Measurements from ENCODE around the gene DIDO1.
A peak's percentile ranks its signal among the peaks of the same experiment; 100 is the strongest.

Gene DIDO1

DNA sequence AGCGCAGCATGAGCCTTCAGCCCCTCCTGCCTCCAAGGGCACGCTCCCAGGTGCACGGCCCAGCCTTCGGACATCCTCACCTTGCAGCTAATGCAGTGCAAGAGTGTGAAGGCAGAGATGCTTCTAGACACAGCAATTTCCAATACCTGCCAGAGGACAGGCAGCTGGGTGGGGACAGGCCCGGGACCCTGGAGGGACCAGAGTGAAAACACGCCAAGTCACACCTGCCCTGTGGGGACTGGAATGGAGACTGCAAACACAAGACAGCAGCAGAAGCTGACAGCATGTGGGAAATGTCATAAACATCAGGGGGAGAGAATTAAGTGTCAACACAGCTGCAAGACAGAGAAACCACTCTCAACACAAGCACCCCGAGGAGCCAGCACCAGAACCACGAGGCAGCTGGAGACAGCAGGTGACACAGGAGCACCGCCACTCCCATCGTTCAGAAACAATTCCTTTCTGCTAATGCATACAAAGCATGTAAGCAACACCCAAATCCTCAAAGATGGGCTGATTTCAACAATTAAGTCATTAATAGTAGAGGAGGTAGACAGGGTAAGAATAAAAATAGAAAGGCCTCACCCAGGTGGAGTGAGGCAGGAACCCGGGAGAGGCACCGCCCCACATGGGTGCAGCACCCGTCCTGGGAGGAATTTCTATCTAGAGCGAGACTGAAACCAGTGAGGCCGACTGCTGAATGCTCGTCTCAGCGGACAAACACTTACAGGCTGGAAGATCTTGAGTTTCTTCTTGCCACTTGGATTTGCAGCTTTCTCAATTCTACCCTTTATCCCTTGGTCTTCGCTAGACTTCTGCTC lies 17.1 kb downstream of the DIDO1 start:
- no peak for DNase-seq (ENCODE audit: low spot score)

DNA sequence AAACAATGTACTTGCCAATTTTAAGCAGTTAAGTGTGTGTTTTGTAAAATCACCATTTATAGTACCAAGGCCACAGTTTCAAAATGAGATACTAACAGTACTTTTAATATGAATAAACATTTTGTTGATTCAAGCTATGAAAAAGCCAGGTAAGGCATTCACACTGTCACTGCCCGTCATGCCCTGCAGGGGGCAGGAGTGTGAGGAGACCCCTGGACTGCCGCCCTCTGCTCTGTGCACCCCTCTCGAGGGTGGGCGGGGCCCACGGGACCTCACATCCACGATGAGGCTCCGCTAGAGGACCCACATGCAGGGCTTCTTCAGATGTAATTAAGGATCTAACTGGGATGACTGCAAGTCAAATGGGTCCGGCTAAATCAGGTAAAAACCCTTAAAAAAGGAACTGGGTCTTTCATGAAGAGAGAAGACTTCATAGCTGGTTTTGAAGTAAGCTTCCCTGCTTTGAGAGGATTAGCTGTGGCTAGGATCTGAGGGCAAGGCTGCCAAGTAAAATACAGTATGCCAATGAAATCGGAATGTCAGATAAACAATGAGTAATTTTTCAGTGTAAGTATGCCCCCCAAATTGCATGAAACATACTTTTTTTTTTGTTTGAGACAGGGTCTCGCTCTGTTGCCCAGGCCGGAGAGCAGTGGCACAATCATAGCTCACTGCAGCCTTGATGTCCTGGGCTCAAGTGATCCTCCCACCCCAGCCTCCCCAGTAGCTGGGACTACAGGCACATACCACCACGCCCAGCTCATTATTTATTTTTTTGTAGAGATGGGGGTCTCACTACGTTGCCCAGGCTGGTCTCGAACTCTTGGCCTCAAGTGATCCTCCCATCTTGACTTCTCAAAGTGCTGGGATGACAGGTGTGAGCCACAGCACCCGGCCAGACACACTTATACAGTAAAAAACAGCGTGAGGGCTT lies 18.7 kb downstream of the DIDO1 start:
- peak; percentile 57 for DNase-seq (ENCODE audit: low spot score)

GRCh38 chr20:62906647-62907375 lies 19.5 kb downstream of the DIDO1 start:
- DNase-seq (ENCODE audit: low spot score): no peak

- DNase-seq (ENCODE audit: low spot score): no peak
Observed at GRCh38 chr20:62906209-62906608, 20.1 kb downstream of the DIDO1 start.

DNA sequence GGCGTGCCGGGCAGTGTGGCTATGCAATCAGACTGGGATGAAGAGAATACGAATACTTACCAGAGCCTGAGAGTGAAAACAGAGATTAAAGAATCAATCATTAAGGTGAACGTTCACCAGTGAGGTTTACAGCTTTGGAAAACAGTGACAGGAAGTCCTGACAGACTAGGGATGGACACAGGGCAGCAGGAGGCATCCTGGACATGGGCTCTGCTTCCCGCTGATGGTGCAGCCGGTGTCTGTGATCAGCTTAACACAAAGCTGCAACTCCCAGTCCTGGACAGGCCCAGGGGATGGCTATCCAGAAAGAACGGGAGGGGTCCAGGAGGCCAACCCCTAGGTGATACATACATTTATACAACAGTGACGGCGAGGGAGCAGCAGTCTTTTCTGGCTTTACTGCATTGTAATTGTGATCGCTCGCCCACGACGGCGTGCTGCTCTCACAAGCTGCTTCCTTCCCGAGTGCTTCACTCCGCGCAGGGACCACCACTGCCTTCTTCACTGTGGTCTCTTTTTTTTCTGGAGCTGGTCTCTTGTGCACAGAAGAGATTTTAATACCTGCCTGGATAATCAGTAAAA lies 20.7 kb downstream of the DIDO1 start:
- DNase-seq (ENCODE audit: low spot score): no peak

- no peak for DNase-seq (ENCODE audit: low spot score)
Observed at GRCh38 chr20:62902926-62903615, 23.2 kb downstream of the DIDO1 start.

DNA sequence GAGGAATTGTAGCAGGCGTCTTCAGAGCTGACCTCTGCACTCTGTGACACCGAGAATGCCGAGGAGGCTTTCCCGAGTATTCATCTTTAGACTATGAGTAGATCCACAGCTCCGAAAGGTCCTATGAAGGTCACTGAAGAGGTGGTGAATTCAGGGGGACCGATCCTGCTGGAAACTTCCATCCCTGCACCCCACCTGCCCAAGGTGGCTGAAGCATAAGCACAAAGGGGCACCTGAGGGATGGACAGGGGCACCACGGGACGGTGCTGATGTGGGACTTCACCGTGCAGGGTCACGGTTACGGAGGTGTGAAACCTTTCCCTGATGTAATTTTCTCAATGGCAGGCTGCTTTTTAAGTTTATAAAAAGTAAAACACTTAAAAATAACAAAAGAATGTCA lies 24.4 kb downstream of the DIDO1 start:
- no peak for DNase-seq (ENCODE audit: low spot score)

DNA sequence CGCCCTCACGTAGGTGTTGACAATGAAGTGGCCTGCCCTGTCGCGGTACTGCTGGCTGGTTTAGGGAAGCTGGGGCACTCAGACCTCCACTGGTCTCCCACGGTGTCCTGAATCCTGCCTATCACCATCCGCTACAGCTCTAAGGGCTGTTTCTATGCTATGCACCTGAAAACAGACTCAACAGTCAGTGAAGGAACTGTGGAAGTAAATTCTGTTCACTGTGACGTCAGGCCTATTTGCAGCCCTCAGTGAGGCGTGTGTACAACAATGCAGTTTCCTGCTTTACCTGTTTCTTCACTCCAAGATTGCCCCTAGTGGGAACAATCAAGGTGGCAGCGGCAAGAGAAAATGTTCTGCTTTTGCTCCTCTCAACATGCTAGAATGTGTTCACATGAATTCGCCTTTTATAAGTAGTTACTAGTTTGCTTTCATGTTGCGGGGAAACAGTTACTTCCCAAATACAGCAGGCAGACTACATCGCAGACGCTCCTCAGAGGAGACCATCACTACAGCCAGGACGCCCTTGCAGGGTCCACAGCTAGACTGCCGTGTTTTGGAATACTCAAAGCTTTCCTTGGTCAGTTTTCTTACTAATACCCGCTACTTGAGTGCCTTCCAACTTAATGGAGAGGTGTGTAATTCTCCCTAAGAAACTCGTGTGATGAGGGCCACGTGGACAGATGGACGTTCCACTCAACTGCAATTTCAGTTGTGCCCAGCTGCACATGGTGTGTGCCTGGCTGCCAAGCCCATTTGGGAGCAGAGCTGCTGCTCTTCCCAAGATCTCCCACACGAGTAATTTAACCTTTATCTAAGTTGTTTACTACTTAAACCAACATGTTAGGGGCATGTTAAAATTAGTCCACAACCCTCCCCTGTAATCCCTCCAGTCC lies 25.4 kb downstream of the DIDO1 start:
- DNase-seq (ENCODE audit: low spot score): peak; percentile 62

GRCh38 chr20:62900052-62900691 lies 26.1 kb downstream of the DIDO1 start:
- peak; percentile 93 for DNase-seq (ENCODE audit: low spot score)

- no peak for DNase-seq (ENCODE audit: low spot score)
Observed at GRCh38 chr20:62899633-62900051, 26.7 kb downstream of the DIDO1 start.

- DNase-seq (ENCODE audit: low spot score): peak; percentile 28
Observed at GRCh38 chr20:62898970-62899632, 27.2 kb downstream of the DIDO1 start.

DNA sequence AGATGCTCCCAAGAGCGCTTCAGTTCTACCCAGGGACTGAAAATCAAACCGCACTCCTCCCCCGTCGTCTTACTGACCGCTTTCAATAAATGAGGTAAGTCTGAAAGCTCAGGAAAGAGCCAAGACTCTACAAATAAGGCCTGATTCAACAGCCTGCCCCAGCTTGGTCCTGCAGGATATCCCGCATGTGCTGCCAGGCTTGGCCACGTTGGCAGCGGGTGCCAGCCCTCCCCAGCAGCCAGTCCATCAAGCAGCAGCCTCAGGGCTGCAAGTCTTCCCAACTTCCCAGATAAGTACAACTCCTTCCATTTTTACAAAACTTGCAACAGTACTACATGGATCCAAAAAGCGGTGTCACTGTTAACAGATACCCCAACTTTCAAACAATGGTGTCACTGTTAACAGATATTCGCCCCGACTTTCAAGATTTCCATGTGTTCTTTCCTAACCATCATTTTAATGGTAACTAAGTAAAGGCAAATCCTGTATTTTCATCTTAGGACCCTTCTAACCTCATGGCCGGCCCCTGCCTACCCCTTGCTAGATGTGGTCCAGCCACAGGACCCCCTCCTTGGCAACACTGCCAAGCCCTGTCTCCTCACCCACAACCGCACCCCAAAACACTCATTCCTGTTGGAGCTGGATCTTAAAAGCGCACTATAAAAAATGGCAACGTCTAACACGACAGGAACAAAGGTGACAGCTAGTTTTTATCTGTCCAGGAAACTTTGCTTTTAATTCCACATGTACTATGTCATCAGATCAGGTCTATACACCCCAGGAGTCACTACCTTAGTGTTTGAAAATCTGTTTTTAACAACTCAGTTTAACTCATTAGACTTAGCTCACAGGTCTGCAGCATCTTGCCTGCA lies 28.0 kb downstream of the DIDO1 start:
- no peak for DNase-seq (ENCODE audit: low spot score)

GRCh38 chr20:62897666-62898065 lies 28.6 kb downstream of the DIDO1 start:
- DNase-seq (ENCODE audit: low spot score): no peak

GRCh38 chr20:62896526-62896925 lies 29.8 kb downstream of the DIDO1 start:
- DNase-seq (ENCODE audit: low spot score): no peak

- no peak for DNase-seq (ENCODE audit: low spot score)
Observed at GRCh38 chr20:62895539-62895938, 30.8 kb downstream of the DIDO1 start.

DNA sequence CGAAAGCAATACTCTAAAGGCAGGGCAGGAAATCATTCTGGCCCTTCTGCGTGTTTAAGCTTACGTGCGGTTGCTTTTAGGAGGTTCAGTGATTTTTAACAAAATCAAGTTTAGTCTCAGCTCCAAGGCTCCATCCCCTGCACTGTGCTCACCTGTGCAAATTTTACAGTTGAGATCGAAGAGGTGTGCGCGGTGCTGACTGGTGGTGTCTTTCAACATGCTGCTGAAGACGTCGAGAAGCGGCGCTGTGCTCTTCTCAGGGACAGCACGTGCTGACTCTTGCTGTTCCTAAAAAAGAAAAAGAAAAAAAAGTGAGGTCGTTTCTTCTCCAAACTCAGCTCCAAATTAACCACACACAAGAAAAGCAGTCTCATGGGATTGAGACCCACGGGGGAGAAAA lies 32.0 kb downstream of the DIDO1 start:
- DNase-seq (ENCODE audit: low spot score): no peak

DNA sequence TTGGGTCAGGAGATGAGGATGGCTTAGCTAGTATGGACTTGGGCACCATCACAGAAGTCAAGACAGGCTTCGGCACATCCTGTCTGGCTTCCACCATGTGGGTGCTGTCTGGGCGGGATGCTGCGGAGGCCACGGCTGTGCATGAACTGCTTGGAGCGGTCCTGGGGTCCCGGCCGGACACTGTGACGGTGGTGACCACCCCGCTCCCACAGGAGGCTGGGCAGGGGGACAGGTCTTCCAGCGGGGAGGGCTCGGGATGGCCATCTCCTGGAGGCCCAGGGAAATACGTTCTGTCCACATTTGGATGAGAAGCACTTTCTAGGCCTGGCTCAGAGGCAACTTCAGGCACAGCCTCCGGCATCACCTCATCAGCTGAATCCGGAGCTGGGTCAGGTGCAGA lies 32.6 kb downstream of the DIDO1 start:
- DNase-seq (ENCODE audit: low spot score): no peak
